ENCODE measurements around the gene KCNH1.

DNA sequence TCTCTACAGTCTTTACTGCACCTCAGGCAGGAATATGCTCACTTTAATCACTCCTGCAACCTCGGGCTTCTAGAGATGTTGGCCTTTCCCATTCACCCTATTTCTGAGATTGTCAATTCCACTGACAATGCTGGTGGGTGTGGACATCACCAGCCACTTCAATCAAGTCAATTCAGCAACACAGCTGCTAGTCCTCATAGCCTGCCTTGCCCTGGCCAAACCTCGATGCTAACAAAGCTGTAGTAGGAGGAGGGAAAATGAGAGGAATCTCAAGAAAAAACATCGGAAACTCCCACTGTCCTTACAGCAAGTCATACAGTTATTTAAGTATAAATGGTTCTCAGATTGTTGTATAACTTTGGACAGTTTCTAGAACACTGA is 155.0 kb downstream of the KCNH1 start:
- no peak for TF ChIP-seq EP300 (IDR thresholded peaks at IDR 0.05; ENCODE audit: borderline replicate concordance)
- TF ChIP-seq, protein P1, sequence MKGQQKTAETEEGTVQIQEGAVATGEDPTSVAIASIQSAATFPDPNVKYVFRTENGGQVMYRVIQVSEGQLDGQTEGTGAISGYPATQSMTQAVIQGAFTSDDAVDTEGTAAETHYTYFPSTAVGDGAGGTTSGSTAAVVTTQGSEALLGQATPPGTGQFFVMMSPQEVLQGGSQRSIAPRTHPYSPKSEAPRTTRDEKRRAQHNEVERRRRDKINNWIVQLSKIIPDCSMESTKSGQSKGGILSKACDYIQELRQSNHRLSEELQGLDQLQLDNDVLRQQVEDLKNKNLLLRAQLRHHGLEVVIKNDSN (IDR thresholded peaks at IDR 0.05): no peak
- no peak for TF ChIP-seq REST (IDR thresholded peaks at IDR 0.05; ENCODE audit: low read depth)
- no peak for TF ChIP-seq CREB1 (IDR thresholded peaks at IDR 0.05; ENCODE audit: low read depth)
